Stimulated activated CD4-positive, alpha-beta T cell treated with anti-CD3 and anti-CD28 coated beads, Interleukin-2, amount 100 ng/mL, for 48 hours (primary cell): ENCODE results near the gene ASXL2.
"Not testable (repeated sequence)": the region's sequence is repeated elsewhere in the genome, so short reads cannot be mapped to it uniquely, and the experiment has no call there.

ENCODE experiments used
- DNase-seq, 2 donors: peaks; one replicate each; pipeline ENCODE4 v3.0.0-alpha.2; 2020

The ASXL2 gene

GRCh38 chr2:25887624-25888242 is 9.4 kb upstream of the ASXL2 start:
- DNase-seq = no peak

DNA sequence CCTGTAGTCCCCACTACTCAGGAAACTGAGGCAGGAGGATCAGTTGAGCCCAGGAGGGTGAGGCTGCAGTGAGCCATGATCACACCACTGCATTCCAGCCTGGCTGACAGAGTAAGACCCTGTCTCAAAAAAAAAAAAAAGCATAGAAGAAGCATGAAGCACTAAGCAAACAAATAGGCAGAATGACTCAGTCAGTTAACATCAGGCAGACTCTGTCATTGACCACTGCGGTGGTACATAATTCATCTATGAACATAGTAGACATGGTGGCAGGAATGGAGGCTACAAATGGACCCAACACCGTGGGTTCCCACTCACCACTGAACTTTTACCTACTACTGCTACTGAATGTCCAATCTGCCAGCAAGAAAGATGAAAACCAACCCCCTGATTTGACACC is 7.6 kb upstream of the ASXL2 start:
- no peak for DNase-seq

- DNase-seq = no peak
Measured at GRCh38 chr2:25881764-25882163, 3.5 kb upstream of the ASXL2 start.

GRCh38 chr2:25879133-25879730 is 945 bp upstream of the ASXL2 start:
- no peak for DNase-seq

DNA sequence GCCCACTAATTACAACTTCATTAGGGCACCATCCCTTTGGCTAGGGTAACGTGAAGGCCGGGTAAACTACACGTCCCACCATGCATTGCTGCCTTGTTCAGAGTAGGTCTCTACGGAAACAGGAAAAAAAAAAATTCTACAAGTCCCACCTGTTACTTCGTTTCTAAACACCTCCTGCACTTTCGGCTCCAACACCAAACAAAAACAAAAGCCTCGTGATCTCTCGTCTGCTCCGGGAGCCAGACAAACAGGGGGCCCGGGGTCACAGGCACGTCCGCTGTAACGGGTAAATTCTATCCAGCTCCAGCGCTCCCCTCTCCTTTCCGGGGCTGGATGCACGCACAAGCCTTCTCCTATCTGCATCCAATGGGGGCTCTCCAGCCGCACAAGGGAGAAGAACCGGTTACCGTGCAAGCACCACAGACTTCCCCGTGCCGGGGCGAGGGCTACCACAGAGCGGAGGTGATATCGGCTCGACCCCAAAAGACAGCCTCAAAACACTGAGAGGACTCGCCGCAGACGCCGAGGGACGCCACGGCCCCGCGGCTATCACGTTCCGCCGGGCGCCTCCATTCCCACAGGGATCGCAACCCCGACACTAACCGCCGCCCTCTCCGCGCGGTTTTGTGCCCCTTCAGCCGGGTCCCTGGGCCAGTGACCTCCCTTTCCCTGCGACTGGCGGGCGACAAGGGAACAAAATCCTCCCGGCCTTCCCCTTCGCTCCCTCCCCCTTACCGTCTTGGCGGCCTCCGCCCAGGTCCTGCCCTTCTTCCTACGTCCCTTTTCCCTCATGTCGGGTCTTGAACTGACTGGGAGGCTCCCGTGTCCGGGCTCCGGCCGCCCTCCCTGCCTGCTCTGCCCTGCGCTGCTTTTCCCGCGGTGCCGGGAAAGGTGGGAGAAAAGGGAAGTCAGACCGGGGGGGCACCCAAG is 591 bp downstream of the ASXL2 start:
- DNase-seq = peak; percentile 32 to 38

DNA sequence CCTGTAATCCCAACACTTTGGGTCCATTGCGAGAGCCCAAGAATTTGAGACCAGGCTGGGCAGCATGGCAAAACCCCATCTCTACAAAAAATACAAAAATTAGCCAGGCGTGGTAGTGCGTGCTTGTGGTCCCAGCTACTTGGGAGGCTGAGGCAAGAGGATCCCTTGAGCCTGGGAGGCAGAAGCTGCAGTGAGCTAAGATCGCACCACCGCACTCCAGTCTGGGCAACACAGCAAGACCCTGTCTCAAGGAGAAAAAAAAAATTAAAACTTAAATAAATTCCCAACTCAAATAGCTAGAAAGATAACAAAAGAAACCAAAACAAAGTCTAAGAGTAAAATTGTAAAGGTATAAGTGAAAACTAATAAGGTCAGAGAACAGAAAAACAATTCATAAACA is 6.2 kb downstream of the ASXL2 start:
- no peak for DNase-seq

DNA sequence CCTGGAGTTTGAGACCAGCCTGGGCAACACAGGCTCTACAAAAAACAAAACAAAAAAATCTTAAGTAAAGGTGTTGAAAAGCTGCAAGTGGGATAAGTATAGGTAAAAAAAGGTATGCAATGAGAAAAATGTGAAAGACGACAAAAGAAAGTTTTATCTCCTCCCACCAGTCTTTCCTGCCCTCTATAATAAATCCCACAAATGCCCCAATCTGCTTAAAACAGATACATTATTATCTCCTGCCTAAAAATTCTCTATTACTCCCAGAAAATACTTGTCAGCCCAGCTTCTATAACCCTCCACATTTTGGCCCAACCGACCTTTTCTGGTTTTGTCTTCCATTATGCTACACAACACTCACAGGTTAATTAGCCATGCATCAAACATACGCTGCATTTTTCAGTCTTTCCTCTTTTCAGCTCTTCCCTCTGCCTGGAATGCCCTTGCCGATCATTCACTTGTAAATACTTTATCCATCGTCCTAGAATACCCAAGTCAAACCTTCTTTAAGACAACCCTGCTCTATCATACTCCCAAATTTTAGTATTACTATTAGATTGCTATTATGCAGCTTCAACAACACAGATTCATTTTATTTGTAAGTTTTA is 10.8 kb downstream of the ASXL2 start:
- DNase-seq = no peak

GRCh38 chr2:25856377-25856776 is 21.9 kb downstream of the ASXL2 start:
- no peak for DNase-seq

GRCh38 chr2:25855065-25855464 is 23.2 kb downstream of the ASXL2 start:
- DNase-seq = no peak

DNA sequence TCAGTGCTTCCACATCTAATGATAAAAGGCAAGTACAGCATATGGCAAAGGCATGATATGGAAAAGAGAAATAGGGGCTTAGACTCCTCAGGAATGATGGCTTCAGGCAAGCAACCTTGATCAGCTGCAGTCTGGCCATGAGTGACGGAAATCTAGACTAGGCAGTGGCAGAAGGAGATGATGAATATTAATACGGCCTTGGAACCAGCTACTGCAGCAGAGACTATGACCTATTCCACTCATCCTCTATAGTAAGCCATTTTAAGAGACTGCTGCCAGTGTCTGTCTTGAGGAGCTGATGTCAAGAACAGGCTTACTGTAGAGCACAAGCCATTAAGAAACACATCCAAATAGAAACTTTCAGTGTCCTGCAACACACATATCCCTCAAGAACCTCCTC is 23.7 kb downstream of the ASXL2 start:
- no peak for DNase-seq

- no peak for DNase-seq
Measured at GRCh38 chr2:25853038-25853638, 25.1 kb downstream of the ASXL2 start.

DNA sequence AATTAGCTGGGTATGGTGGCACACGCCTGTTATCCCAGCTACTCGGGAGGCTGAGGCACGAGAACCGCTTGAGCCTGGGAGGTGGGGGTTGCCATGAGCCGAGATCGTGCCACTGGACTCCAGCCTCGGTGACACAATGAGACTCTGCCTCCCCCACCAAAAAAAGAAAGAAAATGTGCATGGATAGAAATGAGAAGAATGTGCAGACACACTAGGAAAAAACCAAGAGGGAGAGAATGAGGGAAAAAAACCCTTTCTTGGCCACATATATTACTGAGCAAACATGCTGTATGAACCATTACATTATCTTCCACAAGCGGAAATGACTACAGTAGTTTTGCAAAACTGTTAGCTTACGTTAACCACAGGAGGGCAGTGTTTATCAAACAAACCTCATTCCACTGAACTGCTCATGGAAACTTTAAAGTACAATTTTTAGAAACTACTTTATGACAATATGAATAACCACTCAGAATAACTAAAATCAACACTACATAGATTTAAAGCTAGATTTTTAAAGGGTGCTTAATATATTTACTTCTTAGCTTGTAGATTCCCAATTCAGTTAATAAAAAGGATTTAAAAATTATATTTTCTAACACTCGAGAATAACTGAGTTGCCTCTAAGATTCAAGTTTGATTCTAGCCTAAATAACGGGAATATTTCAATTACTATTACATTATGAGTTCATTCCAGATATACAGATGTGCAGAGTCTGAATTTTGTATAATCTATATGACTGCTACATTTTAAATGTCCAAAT is 26.4 kb downstream of the ASXL2 start:
- DNase-seq = peak in 1 of 2 donors; percentile 21

DNA sequence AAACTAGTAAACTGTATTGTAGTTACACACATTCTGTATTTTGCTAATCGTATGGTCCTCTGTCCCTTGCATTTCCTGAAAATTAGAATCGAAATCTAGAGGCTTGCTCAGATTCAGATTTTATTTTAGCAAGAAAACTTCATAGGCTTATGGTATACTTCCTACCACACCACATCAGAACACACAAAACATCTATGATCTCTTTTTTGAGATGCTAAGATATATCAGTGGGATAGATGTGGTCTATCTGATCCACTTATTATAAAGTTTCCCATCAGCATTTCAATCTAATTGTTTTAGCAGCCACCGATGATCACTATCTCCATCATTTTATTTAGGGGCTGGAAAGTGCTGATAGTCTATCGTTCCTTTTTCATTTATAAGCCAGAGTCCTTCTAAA is 27.9 kb downstream of the ASXL2 start:
- not testable (repeated sequence) for DNase-seq

DNA sequence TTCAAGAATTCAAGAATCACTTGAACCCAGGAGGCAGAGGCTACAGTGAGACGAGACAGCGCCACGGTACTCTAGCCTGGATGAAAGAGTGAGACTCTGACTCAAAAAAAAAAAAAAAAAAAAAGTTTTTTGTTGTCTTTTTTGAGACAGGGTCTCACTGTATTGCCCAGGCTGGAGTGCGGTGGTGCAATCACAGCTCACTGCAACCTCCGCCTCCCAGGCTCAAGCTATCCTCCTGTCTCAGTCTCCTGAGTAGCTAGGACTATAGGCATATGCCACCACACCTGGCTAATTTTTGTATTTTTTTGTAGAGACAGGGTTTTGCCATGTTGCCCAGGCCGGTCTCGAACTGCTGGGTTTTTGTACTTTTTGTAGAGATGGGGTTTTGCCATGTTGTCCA is 28.9 kb downstream of the ASXL2 start:
- not testable (repeated sequence) for DNase-seq

- DNase-seq = no peak
Measured at GRCh38 chr2:25845843-25846505, 32.3 kb downstream of the ASXL2 start.

- no peak for DNase-seq
Measured at GRCh38 chr2:25844089-25844488, 34.2 kb downstream of the ASXL2 start.

- no peak for DNase-seq
Measured at GRCh38 chr2:25842155-25842554, 36.1 kb downstream of the ASXL2 start.

DNA sequence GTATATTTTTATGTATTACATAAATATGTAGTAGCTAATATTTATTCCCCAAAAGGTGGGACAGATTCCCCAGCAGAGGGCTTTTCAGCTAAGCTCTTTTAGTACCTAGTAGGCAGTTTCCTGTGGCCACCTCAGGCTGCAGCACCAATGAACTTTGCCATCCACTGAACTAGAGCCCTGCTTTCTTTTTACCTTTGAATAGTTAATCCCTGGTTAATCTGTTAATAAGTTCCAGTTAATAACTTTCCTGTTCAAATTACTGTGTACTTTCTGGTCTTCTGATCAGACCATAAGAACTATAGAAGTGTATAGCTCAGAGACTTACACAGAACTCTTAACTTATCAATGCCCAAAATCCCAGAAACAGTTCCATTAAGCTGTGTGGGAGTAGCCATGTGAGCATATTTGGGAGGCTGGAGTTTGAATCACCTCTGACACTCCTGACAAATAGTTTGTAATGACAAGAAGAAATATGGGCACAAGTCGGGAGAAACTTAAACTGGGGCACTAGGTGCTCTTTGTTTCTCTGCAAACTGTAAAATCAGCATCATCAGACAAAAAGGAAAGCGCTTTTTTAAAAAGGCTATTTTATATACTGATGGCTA is 40.0 kb downstream of the ASXL2 start:
- no peak for DNase-seq

GRCh38 chr2:25835906-25836305 is 42.4 kb downstream of the ASXL2 start:
- no peak for DNase-seq

- no peak for DNase-seq
Measured at GRCh38 chr2:25833566-25833965, 44.7 kb downstream of the ASXL2 start.

DNA sequence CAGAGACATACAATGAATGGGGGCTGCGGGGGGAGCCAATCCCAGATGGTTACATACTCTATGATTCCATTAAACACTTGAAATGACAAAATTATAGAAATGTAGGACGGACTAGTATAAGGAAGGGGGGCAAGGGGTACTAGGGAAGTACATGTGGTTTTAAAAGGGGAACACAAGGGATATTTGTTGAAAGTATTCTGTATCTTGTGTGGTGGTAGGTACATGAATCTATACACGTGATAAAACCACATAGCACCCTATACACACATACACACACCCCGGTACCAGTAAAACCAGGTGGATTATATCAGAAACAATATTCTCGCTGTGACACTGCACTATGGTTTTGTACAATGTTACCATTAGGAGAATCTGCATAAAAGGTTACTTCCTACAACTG is 45.4 kb downstream of the ASXL2 start:
- DNase-seq = no peak
